Skeletal muscle satellite cell (primary cell): ENCODE data around the gene MT1B.
"Not testable (repeated sequence)": the region's sequence is repeated elsewhere in the genome, so short reads cannot be mapped to it uniquely, and the experiment has no call there.

Source experiments
- H3K27me3 ChIP-seq: 2 replicates; pipeline ENCODE4 v1.7.0; 2013; ENCODE audit warnings: low read length; ENCODE audit not compliant: control insufficient read depth, insufficient read depth
- H3K36me3 ChIP-seq: 2 replicates; pipeline ENCODE4 v1.7.0; 2013; ENCODE audit warnings: mild to moderate bottlenecking, control low read depth, low read length; ENCODE audit not compliant: insufficient read depth
- H3K4me1 ChIP-seq: 2 replicates; pipeline ENCODE4 v1.7.0; 2013; ENCODE audit warnings: low read length; ENCODE audit not compliant: control insufficient read depth, insufficient read depth
- H3K4me2 ChIP-seq: 2 replicates; pipeline ENCODE4 v1.7.0; 2013; ENCODE audit warnings: mild to moderate bottlenecking, low read length
- H3K4me3 ChIP-seq: 2 replicates; pipeline ENCODE4 v1.7.0; 2013; ENCODE audit warnings: low read length
- H3K9ac ChIP-seq: 2 replicates; pipeline ENCODE4 v1.7.0; 2013; ENCODE audit warnings: mild to moderate bottlenecking, low read depth, low read length, moderate library complexity
- H3K9me3 ChIP-seq: replicated peaks from 2 replicates; pipeline ENCODE4 v1.7.0; 2013; ENCODE audit warnings: mild to moderate bottlenecking, control low read depth, low read length

The MT1B gene

DNA sequence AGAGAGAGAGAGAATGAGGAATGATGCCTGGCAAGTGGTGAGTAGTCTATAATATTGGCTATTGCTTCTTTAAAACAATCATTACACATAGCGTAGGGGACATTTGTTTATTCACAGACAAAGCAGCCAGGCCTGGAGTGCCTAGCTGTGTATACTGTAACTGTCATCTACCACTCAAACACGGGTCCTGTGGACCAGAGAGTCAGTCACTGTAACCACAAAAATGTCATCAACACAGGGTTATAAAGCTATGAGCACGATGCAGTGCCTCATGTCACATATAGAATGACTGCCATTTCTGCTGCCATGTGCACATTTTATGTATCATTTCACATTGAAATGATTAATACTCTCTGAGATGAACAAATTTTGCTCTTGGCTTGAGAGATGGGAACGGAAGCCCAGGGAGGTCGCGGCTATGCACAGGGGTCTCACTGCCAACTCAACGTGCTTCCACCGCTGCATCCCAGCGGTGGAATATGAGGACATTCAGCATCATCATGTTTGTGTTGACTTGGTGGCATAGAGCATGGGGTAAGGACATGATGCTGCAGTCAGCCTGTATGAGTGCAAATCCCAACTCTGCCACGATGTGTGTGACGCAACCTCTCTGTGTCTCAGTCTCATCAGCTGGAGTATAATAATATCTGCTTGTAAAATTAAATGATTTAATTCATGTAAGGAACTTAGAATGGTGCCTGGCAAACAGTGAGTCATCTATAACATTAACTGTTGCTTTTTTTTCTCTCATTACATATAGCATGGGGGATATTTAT, 21.3 kb downstream of the MT1B start:
- no peaks in the 10 kb centered on the region for H3K36me3 ChIP-seq
- H3K4me3 ChIP-seq, result no peak overlapping the region
- peaks cover 35% of the 10 kb centered on the region for H3K27me3 ChIP-seq
- H3K4me2 ChIP-seq, result no peak overlapping the region
- H3K9me3 ChIP-seq, result no peaks in the 10 kb centered on the region
- H3K9ac ChIP-seq, result no peak overlapping the region
- peaks cover 1% of the 10 kb centered on the region for H3K4me1 ChIP-seq

DNA sequence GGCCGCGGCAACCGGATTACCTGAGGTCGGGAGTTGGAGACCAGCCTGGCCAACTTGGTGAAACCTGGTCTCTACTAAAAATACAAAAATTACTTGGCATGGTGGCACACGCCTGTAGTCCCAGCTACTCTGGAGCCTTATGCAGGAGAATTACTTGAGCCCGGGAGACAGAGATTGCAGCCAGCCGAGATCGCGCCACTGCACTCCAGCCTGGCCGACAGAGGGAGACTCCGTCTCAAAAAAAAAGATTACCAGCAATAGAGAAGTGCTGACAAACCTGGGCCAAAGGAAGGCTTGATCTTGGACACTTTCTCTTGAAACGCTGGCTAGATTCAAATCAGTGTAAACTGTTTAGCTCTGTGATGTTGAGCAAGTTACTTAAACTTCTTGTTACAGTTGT, 22.2 kb downstream of the MT1B start:
- no peak overlapping the region for H3K9ac ChIP-seq
- H3K4me1 ChIP-seq, result no peaks in the 10 kb centered on the region
- H3K4me3 ChIP-seq, result no peak overlapping the region
- peaks cover 25% of the 10 kb centered on the region for H3K27me3 ChIP-seq
- no peaks in the 10 kb centered on the region for H3K36me3 ChIP-seq
- H3K4me2 ChIP-seq, result no peak overlapping the region
- H3K9me3 ChIP-seq, result no peaks in the 10 kb centered on the region

DNA sequence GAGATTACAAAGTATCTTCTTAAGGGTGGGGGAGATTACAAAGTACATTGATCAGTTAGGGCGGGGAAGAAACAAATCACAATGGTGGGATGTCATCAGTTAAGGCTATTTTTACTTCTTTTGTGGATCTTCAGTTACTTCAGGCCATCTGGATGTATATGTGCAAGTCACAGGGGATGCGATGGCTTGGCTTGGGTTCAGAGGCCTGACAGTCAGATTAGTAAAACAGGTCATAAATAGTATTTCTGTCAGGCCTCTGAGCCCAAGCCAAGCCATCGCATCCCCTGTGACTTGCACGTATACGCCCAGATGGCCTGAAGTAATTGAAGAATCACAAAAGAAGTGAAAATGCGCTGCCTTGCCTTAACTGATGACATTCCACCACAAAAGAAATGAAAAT, 22.9 kb downstream of the MT1B start:
- not testable (repeated sequence) for H3K36me3 ChIP-seq, H3K9ac ChIP-seq, H3K4me3 ChIP-seq, H3K9me3 ChIP-seq, H3K4me2 ChIP-seq, H3K4me1 ChIP-seq
- peaks cover 18% of the 10 kb centered on the region for H3K27me3 ChIP-seq

DNA sequence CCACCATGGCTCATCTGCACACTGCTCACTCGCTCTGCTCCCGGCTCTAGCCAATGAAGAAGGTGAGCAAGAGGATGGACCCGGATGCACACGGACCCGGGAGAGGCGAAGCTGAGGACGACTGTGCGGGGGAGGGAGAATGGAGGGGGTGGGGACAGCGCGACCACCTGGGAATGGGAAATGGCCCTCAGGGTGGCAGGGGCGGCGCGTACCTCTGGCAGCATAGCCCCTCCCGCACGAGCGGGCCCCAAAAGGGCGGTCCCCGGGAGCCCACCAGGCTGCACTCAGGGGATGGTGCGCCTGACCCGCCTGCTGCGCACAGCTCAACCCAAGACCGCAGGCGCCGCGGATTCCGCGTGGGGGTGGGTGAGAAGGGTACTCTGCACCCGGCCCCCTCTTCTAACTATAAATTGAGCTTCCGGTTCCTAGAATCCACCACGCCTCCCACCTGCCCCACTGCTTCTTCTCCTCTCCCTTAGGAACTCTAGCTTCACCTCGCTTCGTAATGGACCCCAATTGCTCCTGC, 24.1 kb downstream of the MT1B start:
- H3K27me3 ChIP-seq, result peaks cover 7% of the 10 kb centered on the region
- H3K36me3 ChIP-seq, result no peaks in the 10 kb centered on the region
- no peak overlapping the region for H3K9ac ChIP-seq
- H3K9me3 ChIP-seq, result no peaks in the 10 kb centered on the region
- H3K4me3 ChIP-seq, result no peak overlapping the region
- H3K4me2 ChIP-seq, result no peak overlapping the region
- H3K4me1 ChIP-seq, result no peaks in the 10 kb centered on the region

DNA sequence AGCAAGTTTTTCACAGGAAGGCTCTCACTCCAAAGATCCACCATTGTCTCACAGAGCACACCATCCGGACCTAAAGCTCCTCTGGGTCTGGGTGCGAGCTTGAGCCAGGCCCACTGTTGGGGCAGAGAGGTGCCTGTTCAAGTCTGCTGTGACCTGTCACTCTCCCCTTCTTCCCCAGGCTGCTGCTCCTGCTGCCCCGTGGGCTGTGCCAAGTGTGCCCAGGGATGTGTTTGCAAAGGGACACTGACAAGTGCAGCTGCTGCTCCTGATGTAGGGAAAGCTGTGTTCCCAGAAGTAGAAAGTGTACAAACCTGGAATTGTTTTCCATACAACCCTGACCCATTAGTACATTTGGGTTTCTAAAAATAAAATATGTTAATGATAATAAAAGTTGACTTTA, 25.8 kb downstream of the MT1B start:
- no peaks in the 10 kb centered on the region for H3K36me3 ChIP-seq

DNA sequence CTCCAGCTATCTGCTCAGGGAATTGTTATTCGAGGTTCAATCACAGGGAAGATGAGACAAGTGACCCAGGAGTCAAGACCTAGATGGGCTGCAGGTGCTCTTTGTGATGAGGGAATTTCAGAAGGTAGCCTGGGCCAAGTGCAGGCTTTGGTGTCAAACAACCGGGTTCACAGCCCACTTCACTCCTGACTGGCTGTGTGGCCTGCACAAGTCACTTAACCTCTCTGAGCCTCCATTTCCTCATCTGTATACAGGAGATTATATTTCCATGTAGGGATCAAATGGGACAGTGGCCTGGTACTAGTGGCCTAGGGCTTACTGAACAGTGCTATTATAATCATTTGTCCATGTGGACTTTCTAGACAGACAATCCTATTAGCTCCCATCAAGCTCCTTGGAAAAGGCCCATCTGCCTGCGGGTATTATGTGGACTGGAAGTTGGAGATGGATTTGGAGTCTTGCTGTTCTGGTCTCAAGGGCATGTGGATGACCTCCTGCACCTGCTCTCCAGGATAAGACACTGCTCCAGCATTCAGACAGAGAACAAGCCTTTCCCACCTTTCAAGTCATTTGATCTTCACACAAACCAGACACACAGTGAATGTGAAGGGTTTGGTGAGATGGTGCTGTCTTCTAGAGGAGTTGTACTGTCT, 27.5 kb downstream of the MT1B start:
- peaks cover 20% of the 10 kb centered on the region for H3K4me1 ChIP-seq
- no peak overlapping the region for H3K4me3 ChIP-seq
- no peaks in the 10 kb centered on the region for H3K36me3 ChIP-seq
- H3K9me3 ChIP-seq, result no peaks in the 10 kb centered on the region
- H3K27me3 ChIP-seq, result no peaks in the 10 kb centered on the region
- no peak overlapping the region for H3K4me2 ChIP-seq
- no peak overlapping the region for H3K9ac ChIP-seq

More for the DNA sequence above, 25.8 kb downstream of the MT1B start:
- Histone ChIP-seq H3K27me3 (no peaks in the 10 kb centered on the region), H3K4me2 (no peak overlapping the region), H3K4me1 (peaks cover 5% of the 10 kb centered on the region), H3K9me3 (no peaks in the 10 kb centered on the region), H3K9ac (no peak overlapping the region), H3K4me3 (no peak overlapping the region)

DNA sequence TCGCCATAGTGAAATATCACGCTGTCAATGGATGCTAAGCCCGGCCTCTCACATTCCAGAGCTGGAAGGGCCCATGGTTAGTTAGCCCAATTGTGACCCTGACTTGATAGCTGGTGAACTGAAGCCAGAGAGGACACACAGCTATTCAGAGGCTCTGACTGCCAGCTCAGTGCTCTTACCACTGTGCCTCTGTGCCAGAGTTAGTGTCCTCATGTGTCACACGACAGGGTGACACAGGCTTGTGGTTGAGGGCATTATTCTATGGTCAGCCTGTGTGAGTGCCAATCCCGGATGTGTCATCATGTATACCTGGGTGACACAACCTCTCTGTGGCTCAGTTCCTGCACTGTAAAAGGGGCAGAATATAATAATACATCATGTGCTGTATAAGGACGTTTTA, 28.1 kb downstream of the MT1B start:
- Histone ChIP-seq H3K4me1 (peaks cover 25% of the 10 kb centered on the region), H3K36me3 (no peaks in the 10 kb centered on the region), H3K4me2 (no peak overlapping the region), H3K9ac (no peak overlapping the region), H3K4me3 (no peak overlapping the region), H3K9me3 (no peaks in the 10 kb centered on the region), H3K27me3 (no peaks in the 10 kb centered on the region)

DNA sequence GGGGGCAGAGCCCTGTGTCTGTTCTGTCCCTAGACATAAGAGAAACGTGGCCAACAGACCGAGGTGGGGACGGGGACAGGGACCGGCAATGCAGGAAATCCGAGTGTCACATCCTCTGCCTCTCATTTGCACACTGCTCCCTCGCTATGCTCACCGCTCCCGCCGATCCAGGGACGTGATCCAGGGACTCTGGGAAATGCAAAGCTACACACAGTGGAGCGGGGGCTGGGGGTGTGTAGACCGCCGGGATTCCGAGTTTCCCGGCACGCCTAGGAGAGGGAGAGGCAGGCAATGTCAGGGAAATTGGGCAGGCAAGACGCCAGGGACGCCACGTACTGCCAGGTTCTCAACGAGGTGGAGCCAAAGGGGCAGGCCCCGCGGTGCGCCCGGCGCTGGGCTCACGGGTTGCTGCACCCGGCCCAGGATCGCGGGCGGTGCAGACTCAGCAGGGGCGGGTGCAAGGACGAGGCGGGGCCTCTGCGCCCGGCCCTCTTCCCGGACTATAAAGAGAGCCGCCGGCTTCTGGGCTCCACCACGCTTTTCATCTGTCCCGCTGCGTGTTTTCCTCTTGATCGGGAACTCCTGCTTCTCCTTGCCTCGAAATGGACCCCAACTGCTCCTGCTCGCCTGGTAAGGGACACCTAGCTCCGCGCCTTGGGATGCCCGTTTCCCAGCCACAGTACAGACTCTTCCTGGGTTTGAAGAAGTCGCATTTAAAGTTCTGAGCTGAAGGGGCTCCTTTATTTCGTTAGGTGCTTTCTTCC, 30.4 kb downstream of the MT1B start, which contains the start of gene MT1X:
Gene MT1X (plus strand): TSS at position 532 of the 764 bp plus-strand sequence. CDS start 71 bp downstream, at position 603.
- H3K27me3 ChIP-seq, result no peaks in the 10 kb centered on the region
- H3K36me3 ChIP-seq, result no peaks in the 10 kb centered on the region
- peak within 1 kb of the TSS; percentile 87 for H3K4me2 ChIP-seq
- no peaks in the 10 kb centered on the region for H3K9me3 ChIP-seq
- peak within 1 kb of the TSS; percentile 81 for H3K9ac ChIP-seq
- H3K4me1 ChIP-seq, result peaks cover 25% of the 10 kb centered on the region
- H3K4me3 ChIP-seq, result peak within 1 kb of the TSS; percentile 72

DNA sequence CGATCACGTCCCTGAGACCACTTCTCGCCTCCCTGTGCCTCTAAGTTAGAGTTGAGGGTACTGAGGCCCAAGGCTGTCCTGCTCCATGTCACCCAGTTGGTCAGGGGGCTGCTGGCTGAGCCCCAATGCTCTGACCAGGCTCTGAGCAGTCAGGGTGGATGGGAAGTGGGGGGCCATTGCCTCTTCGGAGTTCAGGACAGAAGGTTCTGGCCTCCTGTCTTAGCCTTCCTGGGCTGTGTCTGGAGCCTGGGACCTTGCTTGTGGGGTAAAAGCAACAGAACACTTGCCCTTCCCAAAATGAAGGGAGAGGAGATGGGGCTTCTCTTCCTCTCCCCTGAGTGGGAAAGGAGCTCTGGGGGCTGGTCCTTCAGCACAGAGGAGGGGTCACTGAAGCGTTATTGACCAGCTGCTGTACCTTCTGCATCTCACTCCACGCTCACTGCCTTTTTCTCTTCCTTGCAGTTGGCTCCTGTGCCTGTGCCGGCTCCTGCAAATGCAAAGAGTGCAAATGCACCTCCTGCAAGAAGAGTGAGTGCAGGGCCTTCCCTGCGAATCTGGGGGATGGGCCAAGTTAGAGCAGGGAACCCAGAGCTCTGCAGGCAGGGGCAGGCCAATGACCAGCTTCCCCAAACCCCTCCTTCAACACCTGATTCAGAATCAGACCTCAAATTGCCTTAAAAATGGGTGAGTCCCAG, 31.2 kb downstream of the MT1B start:
- H3K9ac ChIP-seq, result peak overlapping the region; percentile 81
- H3K4me2 ChIP-seq, result peak overlapping the region; percentile 87
- peak overlapping the region; percentile 72 for H3K4me3 ChIP-seq
- H3K27me3 ChIP-seq, result no peaks in the 10 kb centered on the region
- peaks cover 25% of the 10 kb centered on the region for H3K4me1 ChIP-seq
- no peaks in the 10 kb centered on the region for H3K36me3 ChIP-seq
- no peaks in the 10 kb centered on the region for H3K9me3 ChIP-seq

DNA sequence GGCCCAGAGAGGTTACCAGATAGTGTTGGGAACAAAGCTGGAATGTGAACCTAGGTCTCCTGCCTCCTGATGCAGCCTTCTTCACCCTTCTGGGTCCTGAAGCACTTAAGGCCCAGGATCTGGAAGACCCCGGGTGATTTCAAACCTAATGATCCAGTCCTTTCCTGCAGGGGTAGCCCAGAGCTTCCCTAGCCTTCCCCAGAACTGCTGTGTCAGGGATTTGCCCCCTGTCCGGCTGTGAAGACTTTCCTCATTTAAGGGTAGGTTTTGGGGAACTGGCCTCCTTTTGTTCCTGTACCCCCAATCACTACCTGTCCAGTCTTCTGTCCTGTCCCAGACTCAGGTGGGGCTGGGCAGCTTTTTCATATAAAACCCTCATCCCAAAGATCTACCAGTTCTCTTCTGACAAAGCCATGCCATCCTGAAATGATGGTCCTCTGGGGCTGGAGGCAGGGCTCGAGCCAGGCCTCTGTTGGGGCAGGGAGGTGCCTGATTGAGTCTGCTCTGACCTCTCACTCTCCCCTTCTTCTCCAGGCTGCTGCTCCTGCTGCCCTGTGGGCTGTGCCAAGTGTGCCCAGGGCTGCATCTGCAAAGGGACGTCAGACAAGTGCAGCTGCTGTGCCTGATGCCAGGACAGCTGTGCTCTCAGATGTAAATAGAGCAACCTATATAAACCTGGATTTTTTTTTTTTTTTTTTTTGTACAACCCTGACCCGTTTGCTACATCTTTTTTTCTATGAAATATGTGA, 31.9 kb downstream of the MT1B start:
- Histone ChIP-seq H3K9ac (peak overlapping the region; percentile 81), H3K4me1 (peaks cover 25% of the 10 kb centered on the region), H3K9me3 (no peaks in the 10 kb centered on the region), H3K4me3 (peak overlapping the region; percentile 72), H3K36me3 (no peaks in the 10 kb centered on the region), H3K27me3 (no peaks in the 10 kb centered on the region), H3K4me2 (peak overlapping the region; percentile 87)
